Stimulated activated CD4-positive, alpha-beta T cell treated with anti-CD3 and anti-CD28 coated beads, Interleukin-15, amount 100 ng/mL, for 48 hours (primary cell): ENCODE measurements around the gene SYT14.
"Not testable (repeated sequence)": the region's sequence is repeated elsewhere in the genome, so short reads cannot be mapped to it uniquely, and the experiment has no call there.

Experiments used
- DNase-seq, 2 donors: peaks; one replicate each; pipeline ENCODE4 v3.0.0-alpha.2; 2020; ENCODE audit warnings: low read depth in 2 of 2

Gene SYT14

DNA sequence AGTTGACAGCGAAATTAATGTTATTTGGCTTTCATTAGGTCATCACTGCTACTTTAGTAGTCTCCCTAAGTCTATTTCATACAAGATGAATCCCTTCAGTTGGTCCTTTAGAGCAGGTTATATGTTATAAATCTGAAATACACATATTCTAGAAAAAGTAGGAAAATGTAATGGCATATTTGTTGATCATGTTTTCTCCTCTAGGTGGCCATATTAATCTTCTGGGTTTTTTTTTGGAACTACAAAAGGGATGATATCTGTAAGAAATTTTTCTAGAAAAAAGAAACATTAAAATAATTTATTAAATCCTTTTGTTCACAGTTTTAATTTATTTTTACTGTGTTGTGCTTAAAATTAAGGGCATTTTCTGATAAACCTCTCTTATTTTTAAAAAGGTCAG, 87.9 kb downstream of the SYT14 start:
- DNase-seq: no peak

DNA sequence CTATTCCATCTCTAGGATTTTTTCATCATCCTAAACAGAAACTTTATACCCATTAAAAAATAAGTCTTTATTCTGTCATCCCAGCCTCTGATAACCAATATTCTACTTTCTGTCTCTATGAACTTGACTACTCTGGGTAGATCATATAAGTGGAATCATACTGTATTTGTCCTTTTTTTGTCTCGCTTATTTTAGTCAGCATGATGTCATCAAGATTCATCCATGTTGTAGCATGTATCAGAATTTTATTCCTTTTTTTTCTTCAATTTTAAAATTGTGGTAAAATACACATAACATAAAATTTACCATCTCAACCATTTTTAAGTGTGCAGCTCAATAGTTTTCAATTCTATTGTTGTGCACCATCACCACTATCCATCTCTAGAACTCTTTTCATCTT, 90.0 kb downstream of the SYT14 start:
- no peak for DNase-seq

DNA sequence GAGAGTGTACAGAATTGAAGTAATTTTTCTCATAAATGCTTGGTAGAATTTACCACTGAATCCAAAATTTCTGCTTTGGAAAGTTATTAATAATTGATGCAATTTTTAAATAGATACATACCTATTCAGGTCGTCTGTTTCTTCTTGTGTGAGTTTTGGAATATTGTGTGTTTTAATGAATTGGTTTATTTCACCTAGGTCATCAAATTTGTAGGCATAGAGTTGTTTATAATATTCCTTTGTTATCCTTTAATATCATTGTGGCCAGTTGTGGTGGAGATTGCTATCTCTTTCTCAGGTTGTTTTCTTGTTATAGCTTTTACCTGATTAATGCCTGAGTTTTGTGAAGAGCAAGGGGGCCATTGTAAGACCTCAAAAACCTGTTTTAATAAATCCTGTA, 93.5 kb downstream of the SYT14 start:
- no peak for DNase-seq

DNA sequence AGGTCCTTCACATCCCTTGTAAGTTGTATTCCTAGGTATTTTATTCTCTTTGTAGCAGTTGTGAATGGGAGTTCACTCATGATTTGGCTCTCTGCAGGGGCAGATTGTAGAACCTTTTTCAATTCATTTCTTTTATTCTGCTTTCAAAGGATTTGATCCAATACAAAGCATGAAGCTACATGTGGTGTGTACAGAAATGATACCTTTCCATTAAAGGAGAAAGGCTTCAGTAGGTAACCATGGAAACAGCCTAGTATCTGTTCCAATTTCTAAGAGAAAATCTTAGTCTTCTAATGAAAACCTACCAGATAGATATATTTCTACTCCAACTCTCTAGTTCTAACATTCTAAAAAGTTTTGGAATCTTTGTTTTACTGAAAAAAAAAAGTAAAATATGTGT, 105.0 kb downstream of the SYT14 start:
- DNase-seq: no peak

DNA sequence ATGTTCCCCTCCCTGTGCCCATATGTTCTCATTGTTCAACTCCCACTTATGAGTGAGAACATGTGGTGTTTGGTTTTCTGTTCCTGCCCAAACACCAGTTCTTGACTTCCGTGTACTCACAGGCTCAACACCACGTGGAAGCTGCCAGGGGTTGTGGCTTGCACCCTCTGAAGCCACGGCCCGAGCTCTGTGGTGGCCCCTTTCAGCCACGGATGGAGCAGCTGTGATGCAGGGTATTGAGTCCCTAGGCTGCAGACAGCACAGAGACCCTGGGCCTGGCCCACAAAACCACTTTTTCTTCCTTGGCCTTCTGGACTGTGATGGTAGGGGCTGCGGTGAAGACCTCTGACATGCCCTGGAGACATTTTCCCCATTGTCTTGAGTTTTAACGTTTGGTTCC, 111.6 kb downstream of the SYT14 start:
- DNase-seq: no peak

DNA sequence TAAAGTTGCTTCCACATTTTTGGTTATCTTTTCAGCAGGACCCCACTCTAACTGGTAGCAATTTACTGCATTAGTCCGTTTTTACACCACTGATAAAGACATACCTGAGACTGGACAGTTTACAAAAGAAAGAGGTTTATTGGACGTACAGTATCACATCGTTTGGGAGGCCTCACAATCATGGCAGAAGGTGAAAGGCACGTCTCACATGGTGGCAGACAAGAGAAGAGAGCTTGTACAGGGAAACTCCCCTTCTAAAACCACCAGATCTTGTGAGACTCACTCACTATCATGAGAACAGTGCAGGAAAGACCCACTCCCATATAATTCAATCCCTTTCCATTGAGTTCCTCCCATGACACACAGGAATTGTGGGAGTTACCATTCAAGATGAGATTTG, 112.5 kb downstream of the SYT14 start:
- DNase-seq: not testable (repeated sequence)

DNA sequence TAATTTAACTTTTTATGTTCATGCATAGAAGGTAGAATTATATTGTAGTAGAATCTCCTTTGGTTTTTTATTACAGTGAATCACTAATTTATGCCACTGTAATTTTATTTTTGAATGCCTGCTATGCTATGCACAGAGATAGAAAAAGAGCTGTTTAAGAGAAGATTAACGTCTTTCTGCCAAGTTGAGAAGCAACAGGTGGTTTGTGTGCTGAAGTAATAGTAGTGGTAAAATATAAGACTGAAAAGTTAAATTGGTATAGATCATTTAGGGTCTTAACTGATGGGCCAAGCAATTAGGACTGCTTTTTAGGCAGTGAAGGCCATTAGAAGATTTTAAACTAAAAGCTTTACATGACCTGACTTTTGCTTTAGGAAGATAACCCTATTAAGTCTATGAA, 115.1 kb downstream of the SYT14 start:
- DNase-seq: no peak

DNA sequence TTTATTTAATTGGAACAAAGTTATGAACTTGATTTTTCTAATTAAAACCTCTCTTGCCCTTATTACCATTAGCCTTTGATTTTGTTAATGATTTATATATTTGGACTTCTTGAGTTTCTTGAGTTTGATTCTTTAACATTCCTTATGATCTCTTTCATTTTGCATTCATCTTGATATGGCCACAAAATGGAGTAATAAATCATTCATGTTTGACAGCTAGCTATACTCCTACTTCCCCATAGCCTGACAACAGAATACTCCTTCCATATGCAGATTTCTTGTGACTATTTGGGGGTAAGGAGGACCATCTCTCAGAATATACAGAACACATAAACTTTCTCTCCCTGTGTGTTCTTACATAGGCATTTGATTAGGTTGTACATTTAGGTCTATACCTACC, 119.6 kb downstream of the SYT14 start:
- DNase-seq: no peak

DNA sequence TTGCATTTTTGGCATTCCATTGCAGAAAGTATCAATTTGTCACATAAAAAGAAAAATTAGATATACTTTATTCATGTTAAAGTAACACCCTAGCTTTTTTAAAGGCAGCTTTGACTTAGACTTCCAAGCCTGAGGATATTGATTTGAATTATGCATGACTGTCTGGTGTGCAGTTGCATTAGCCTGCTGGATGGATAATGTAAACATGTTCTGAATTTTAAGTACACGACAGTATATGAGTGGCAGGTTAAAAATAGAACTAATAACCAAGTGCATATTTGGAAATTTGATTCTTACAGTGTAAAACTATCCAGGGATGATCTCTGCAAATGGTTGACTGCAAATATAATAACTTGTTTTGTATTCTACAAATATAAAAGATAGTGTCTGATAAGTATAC, 124.0 kb downstream of the SYT14 start:
- no peak for DNase-seq

DNA sequence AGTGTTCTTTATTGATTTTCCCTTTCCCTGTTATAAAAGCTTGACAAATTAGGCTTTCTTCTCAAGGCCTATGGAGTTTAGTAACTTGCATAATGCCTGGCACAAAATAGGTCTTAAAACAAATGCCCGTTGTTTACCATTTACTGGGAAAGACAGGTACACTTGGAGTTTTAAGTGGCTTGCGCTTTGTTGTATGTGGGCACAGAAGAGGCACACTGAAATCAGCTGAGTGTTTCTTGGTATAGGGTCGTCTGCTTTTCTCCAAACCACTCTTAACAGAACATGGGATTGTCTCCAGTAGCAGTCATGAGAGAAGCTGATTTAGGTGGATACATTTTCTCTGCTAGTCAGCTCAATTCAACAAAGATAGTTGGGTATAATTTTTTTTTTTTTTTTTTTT, 132.5 kb downstream of the SYT14 start:
- no peak for DNase-seq

DNA sequence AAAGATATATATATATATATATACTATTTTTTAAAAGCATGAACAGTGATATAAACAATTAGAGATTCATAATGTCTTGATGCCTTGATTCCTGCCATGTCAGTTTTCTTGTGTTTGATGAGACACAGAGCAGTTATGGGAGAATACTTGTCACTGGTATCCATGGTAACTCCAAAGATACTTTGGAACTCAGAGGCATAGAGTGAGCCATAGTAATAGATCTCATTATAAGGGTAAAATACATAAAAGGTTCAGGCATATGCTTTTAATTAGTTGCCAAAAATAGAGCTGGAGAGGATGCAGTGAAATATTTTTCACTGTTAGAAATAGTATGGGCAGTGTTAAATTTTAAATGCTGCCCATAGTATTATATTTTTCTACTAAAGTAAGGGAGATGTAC, 134.1 kb downstream of the SYT14 start:
- DNase-seq: no peak

DNA sequence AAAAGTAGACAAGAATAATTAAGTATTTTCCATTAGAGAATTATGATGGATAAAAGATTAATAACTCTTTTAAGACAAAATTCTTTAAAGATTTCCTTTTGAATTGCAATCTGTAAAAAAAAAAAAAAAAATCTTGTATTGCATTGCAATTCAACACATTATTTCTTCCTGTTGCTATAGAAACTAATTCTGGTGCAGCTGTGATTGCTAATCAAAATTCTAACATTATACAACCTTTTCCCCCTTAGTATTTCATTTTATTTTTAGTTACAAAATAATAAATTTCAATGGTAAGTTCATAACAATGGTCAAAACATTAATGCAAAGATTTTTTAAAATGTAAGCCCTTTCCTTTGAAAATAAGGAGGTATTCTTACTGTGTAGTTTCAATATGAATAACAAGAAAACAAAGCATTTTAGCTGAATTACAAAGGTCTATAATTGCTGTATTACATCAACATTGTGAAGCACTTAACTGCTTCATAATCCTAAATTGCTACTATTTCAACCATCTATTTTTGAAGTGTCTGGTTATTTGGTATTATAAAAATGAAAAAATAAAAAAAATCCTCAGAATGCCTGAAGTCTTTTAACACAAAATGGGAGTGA, 135.0 kb downstream of the SYT14 start:
- DNase-seq: no peak

DNA sequence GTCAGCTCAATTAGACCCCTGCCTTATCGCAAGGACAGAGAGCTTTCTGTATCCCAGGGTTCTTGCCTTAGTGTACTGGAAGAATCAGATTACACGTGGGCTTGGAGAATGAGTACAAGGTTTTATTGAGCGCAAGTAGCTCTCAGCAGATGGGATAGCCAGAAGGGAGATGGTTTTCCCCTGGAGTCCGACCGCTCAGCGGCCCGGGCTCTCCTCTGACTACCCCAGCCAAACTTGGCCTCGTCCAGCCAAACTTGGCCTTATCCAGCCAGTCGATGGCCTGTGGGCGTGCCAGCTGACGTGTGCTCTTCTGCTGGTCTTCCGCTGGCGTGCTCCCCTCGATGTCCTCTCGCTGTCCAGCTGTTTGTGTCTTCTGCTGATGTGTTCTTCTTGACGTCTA, 136.9 kb downstream of the SYT14 start:
- no peak for DNase-seq

DNA sequence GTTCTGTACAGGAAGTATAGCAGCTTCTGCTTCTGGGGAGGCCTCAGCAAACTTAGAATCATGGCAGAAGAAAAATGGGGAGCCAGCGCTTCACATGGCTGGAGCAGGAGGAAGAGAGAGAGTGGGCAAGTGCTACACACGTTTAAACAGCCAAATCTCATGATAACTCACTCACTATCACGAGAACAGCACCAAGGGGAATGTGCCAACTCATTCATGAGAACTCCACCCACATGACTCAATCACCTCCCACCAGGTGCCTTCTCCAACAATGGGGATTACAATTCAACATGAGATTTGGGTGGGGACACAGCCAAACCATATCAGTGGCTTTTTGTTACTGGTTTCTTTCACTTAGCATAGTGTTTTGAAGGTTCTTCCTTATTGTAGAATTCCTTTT, 138.6 kb downstream of the SYT14 start:
- no peak for DNase-seq

DNA sequence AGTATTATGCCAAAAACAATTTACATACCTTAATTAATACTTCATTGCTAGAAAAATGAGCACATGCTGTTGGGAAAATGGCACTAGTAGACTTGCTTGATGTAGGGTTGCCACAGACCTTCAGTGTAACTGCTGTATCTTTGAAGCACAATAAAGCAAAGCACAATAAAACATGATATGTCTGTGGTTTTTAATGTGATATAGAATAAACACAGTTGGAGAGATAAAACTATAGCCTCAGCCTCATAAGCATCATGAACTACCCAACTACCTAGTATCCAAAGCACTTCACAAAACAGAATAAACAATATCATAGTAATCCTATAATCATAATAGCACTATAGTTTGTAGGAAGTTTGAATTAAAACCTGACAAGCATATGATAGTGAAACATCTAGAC, 143.5 kb downstream of the SYT14 start:
- DNase-seq: no peak

DNA sequence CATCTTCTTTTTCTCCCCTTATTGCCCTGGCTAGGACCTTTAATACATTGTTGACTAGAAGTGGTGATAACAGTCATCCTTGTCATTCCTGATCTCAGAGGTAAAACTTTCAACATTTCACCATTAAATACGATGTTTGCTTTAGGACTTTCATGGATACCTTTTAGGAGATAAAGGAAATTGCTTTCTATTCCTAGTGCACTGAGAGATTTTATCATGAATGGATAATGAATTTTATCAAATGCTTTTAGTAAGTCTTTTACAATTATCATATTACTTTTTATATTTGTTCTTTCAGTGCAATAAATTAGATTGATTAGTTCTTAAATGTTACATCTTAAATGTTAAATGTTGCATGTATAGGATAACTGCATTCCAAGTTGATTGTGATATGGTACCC, 147.3 kb downstream of the SYT14 start:
- DNase-seq: no peak

DNA sequence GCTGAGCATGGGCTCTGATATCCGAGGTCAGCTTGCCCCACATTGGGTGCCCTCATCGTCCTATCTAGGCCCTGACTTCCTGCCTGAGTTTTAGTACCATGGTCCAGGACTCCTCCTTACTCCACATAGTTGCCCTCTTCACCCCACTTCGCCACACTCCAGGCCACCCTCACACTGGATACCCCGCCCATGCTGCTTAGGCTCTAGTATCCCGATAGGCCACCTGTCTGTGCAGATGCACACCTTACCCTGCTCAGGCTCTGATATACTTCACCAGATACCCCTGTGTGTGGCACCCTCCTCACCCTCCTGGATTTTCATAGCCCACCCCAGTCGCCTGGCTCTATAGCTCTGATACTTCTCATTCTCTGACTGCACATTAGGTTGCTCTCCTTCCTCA, 149.0 kb downstream of the SYT14 start:
- DNase-seq: no peak

DNA sequence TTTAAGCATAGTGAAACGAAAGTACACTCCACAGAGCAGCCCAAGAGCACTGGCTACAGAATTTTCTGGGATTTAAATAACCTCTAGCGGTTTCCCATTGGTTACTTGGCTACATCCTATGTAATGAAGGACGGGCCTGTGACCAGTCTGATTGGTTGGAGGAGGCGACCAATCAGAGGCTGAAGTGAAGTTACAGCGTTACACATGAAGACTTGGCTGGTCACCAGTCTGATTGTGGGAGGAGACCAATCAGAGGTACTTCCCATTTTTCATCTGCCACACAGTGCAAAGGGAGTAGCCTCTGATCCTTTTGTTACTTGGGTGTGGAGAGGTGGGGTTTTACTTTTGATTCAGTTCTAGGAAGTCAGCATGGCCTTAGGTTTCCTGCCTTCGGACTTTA, 151.8 kb downstream of the SYT14 start:
- no peak for DNase-seq

DNA sequence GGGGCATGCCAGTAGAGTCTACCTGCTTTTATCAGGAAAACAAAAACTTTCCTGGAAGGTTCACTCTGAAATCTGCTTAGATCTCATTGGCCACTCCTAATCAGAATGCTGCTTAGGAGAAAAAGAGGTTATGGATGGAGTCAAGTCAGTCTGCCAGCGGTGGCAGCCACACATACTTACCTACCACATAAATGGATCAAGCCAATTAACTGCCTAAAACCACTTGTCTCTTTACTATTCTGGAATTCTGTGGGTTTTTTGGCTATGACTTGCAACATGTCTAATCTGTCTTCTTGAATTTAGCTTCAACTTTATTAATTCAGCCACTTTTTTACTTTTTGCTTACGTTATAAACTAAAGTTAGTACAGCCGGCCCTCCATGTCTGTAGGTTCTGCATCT, 154.3 kb downstream of the SYT14 start:
- DNase-seq: no peak

DNA sequence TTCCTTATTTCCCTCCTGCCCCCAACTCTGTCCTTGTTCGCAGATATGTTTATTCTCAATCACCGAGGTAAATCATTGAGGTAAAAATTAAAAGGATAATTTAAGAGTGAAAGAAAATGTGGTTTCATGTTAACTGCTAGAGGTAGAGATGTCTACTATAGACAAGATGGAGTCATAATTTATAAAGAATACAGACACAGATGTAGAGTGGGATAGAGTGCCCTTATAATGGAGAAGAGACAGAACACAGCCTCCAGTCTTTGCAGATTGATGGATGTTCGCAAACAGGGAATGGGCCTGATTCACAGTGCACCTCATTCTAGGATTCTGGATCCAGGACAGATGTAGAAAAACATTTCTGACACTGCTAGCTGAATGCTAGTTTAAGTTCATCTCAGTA, 155.4 kb downstream of the SYT14 start:
- no peak for DNase-seq

DNA sequence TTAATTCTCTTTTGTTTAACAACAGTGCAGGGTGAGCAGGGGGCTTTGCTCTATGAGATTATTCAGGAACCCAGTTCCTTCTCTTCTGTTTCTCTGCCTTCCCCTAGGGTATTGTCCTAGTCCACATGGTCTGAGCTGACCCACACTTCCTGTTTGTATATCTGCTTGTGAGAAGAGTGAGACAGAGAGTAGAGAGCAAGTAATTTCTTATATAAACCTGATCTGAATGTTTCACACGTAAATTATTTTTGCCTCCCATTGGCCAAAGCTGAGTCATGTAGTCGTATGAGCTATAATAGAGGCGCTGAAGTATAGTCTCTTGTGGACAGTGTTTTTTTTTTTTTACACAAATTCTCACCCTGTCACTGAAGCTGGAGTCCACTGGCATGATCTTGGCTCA, 160.3 kb downstream of the SYT14 start:
- no peak for DNase-seq

DNA sequence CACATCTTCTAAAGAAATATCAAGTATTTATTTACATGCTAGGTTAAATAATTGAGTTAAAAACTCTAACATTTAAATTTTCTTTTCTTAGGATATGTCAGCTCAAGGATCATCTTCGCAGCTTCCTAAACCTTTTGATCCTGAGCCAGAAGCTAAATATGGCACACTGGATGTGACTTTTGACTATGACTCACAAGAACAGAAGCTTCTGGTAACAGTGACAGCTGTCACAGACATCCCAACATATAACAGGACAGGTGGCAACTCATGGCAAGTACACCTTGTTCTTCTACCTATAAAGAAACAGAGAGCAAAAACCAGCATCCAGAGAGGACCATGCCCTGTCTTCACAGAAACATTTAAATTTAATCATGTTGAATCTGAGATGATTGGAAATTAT, 161.9 kb downstream of the SYT14 start:
- no peak for DNase-seq

DNA sequence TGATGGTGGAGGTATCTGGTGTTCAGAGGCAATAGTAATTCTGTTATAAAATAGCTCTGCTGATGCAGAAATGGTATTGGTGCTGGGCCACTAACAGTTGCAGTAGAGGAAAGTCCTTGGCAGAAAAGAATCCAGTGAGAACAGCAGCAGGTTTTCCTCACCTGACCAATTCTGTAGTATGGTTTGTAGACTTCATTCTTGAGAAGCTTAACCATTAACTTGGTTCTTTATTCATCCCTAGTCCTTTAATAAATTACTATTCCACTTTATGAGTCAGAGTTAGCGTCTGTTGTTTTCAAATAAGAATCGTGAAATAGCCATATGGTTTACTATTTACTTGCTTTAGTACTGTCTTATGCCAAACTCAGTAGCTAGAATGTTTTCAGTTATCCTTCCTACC, 166.1 kb downstream of the SYT14 start:
- no peak for DNase-seq

DNA sequence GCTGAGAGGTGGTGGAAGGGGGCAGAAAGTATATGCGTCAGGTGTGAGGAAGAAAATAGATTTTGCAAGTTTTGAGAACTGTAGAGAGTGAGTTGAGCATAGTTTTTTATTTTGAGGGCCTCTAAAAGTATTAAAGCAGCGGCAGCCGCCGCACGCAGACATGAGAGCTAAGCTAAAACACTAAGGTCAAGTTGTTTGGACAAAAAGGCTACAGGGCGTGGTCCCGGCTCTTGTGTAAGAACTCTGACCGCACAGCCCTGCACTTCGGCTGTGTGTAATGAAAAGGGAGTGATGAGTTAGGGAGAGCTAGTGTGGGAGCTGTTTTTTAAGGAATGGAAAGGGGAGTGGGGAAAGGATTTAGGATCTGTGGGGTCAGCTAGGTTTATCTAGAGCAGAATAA, 174.9 kb downstream of the SYT14 start:
- DNase-seq: not testable (repeated sequence)

DNA sequence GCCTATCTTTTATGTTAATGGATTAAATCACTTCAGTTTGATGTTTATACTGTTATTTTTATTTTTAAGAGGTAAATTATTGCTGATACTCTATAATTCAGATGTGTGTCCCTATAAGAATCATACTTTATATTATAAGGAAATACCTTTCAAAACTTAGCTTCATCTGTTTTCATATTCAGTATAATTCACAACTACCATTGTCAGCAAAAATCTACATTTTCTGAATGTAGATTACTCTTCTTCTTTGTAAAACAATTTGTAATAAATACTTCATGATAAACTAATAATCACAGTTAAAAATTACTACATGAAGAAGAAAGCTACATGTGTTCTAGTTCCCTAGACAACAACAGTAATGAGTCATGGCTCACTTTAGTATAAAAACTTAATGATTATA, 179.2 kb downstream of the SYT14 start:
- no peak for DNase-seq
